Bronchial epithelial cell (primary cell): ENCODE results near the gene SORCS2. TPM values are rescaled to one million over a fixed set of nuclear protein-coding genes. Genes with fewer than 3 reads are reported as not detected.

Experiments used
- DNase-seq: peaks from one replicate; pipeline ENCODE4 v3.0.0-alpha.2; 2010; ENCODE audit warnings: low read depth
- FAIRE-seq: peaks from 2 replicates; lab custom pipeline; 2011; peaks lifted over from hg19 to GRCh38; lab: Jason Lieb, UNC
- H3K27me3 ChIP-seq: 2 replicates; pipeline ENCODE4 v1.5.1; 2011; ENCODE audit warnings: low read length; ENCODE audit not compliant: control insufficient read depth, insufficient read depth
- H3K36me3 ChIP-seq: 2 replicates; pipeline ENCODE4 v1.5.1; 2011; ENCODE audit warnings: low read length; ENCODE audit not compliant: control insufficient read depth, insufficient read depth
- H3K4me3 ChIP-seq: 2 replicates; pipeline ENCODE4 v1.5.1; 2011; ENCODE audit warnings: mild to moderate bottlenecking, low read depth, low read length, control low read depth
- total RNA-seq: library from RNA; depleted of rRNA; stranded (reverse); fragments of >200 nt; gene quantifications from 2 replicates; pipeline ENCODE4 v1.2.1, GENCODE V29; 2014
- TF ChIP-seq, protein P1 (sequence below): IDR thresholded peaks from 2 replicates; pipeline ENCODE4 v1.5.1; 2011; ENCODE audit warnings: mild to moderate bottlenecking, moderate library complexity, low read length, control low read depth, inconsistent platforms; ENCODE audit not compliant: insufficient read depth, severe bottlenecking

Gene SORCS2
- total RNA-seq, 1 donor from 2014 or later, result under 0.01 TPM

DNA sequence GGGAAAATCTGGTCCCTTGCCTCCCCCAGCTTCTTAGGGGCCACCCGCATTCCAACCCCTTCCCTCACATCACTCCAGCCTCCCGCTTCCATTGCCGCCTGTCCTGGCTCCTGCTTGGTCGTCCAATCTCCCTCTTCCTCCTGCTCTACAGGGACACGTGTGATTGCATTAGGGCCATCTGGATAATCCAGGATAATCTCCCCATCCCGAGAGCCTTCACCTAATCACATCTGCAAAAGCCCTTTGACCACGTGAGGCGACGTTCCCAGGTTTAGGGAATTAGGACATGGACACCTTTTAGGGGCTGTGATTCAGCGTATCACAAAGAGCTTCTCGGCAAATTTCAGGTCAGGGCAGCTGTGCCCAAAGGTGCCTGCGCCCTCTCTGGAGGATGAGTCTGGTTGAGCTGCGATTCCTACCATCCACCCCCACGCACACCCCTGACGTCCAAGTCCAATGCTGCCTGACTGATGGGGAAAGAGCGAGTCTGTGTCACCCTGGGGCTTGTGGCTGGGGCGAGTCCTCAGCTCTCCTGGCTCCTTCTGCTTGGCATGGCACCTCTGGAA is 137.8 kb downstream of the SORCS2 start:
- H3K27me3 ChIP-seq, result no peaks in the 10 kb centered on the region
- FAIRE-seq, result peak; percentile 13
- TF ChIP-seq, protein P1, sequence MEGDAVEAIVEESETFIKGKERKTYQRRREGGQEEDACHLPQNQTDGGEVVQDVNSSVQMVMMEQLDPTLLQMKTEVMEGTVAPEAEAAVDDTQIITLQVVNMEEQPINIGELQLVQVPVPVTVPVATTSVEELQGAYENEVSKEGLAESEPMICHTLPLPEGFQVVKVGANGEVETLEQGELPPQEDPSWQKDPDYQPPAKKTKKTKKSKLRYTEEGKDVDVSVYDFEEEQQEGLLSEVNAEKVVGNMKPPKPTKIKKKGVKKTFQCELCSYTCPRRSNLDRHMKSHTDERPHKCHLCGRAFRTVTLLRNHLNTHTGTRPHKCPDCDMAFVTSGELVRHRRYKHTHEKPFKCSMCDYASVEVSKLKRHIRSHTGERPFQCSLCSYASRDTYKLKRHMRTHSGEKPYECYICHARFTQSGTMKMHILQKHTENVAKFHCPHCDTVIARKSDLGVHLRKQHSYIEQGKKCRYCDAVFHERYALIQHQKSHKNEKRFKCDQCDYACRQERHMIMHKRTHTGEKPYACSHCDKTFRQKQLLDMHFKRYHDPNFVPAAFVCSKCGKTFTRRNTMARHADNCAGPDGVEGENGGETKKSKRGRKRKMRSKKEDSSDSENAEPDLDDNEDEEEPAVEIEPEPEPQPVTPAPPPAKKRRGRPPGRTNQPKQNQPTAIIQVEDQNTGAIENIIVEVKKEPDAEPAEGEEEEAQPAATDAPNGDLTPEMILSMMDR, result no peak
- no peak overlapping the region for H3K4me3 ChIP-seq
- no peaks in the 10 kb centered on the region for H3K36me3 ChIP-seq
- DNase-seq, result no peak

DNA sequence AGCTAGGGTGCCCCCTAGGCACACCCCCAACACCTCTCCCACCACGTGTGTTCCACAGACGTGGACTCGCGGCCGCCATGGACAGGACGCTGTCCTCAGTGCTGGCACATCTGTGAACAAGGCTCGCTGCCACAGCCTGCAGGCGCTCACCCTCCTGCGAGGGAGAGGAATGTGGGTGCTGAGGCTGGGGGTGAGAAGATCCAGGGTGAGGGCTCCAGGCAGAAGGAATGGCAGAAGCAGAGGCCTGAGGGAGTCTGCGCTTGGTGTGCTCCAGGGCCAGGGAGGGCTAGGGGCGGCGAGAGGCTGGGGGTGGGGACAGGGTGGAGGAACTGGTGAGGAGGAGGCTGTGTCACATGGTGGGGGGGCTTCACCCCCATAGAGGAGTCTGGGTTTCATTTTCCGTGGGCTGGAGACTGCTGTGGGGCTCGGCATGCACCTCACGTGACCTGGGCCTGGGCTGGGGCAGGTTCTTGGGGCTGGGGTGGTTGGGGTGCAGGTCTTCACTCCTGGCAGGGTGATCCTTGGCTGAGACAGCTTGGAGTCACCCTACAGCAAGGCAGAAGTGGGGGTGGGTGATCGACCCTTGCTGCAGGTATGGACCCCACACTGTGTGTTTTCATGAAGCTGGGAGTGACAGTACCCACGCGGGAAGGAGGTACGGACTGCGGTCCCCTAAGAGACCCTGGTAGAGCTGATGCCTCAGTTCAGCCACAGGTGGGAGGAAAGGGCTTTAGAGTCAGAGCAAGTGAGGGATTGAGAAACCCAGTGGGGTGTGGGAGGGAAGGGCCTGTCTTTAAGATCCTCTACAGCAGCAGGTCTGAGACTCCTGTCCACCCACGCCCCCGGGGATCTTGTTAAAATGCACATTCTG is 138.7 kb downstream of the SORCS2 start:
- no peak for DNase-seq
- TF ChIP-seq, protein P1, result no peak
- Histone ChIP-seq H3K27me3 (no peaks in the 10 kb centered on the region), H3K36me3 (no peaks in the 10 kb centered on the region), H3K4me3 (no peak overlapping the region)
- FAIRE-seq, result no peak

DNA sequence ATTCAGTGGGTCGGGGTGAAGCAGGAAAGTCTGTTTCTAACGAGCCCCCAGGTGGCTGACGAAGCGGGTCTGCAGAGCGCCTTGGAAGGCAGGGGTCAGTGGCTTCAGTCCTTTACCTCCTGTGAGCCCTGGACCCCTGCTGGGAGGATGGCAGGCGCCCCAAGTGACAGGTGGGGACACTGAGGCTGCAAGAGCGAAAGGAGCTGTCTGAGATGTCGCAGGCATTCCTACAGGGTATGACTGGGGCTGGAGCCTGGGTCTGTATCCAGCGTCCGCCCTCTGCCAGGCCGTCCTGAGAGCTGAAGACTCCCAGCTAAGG is 139.3 kb downstream of the SORCS2 start:
- TF ChIP-seq, protein P1, result no peak
- no peaks in the 10 kb centered on the region for H3K27me3 ChIP-seq
- DNase-seq (no peak), FAIRE-seq (no peak)
- no peaks in the 10 kb centered on the region for H3K36me3 ChIP-seq
- no peak overlapping the region for H3K4me3 ChIP-seq

DNA sequence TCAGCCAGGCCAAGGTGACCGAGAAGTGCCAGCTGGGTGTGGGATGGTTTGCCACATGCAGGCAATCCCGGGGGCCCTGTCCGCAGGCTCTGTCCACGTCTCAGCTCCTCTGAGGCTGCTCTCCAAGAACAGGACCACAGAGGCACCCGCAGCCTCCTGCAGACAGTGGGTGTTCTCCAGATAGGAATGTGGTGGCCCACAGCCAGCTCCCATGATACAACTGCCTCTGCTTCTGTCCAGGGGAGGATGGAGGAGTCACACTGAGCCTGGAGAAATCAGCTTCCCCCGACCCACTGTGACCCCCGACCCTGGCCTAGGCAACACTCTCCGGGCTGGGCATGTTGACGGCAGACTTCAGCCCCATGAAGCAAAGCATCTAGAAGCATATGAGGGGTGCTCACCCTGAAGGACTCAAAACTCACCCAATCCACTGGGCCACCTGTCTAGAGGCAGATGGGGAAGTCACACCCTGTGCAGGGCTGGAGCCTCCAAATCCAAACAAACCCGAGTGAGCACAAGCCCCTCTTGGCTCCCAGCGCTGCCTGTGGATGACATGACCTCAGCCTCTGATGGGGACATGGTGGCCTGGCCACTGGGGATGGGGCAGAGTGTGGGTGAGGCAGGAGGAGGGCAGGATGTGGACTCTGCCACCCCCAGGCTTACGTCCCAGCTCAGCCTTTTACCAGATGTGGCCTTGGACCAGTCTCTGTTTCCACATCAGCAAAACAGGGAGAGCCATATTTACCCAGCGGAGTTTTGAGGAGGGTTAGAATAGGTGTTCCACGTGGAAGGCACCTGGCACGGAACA is 140.1 kb downstream of the SORCS2 start:
- TF ChIP-seq, protein P1, result no peak
- Histone ChIP-seq H3K36me3 (no peaks in the 10 kb centered on the region), H3K4me3 (no peak overlapping the region), H3K27me3 (no peaks in the 10 kb centered on the region)
- DNase-seq (no peak), FAIRE-seq (no peak)

DNA sequence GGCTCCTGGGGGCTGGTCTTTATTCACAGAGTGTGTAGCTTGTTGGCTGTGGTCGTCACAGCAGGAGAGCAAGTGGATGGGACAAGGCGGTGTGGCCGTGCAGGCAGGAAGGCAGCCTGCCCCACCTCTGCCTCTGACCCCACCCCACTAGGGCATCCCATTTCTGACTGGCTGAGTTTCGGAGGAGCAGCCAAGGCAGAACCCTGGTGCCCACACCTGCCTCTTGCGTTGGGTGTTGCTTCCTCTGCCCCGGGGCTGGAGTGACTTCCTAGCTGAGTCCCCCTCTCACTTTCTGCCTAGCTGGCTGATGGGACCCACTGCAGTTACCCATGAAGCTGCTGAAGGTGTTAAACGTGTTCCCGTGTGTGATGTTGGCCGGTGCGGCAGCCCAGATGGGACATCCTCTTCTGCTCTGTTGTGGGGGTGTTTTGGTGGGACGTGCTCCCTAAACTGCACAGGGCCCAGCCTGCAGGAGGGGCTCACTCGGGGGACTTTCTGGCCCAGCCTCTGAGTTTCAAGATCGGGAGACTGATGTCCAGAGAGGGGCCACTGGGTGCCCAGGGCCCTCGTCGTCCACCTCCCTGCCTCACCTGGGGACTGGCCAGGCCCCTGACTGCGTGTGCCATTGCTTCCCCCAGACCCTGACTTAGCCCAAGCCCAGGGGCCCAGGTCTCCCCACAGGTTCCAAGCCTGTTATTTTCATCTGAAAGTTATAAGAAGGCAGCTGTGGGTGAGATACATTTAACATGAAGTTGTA is 140.9 kb downstream of the SORCS2 start:
- DNase-seq, result no peak
- Histone ChIP-seq H3K36me3 (no peaks in the 10 kb centered on the region), H3K4me3 (no peak overlapping the region), H3K27me3 (no peaks in the 10 kb centered on the region)
- TF ChIP-seq, protein P1, result no peak
- no peak for FAIRE-seq
